Thoracic aorta endothelial cell (primary cell): ENCODE results near the gene CCDC33. TPM values are rescaled to one million over a fixed set of nuclear protein-coding genes. Genes with fewer than 3 reads are reported as not detected.

Experiments
- total RNA-seq: library from RNA; depleted of rRNA; stranded (reverse); fragments of >200 nt; gene quantifications from 2 replicates; pipeline ENCODE4 v1.2.3, GENCODE V29; 2012

CCDC33 gene
- not detected in 2 replicates for total RNA-seq

DNA sequence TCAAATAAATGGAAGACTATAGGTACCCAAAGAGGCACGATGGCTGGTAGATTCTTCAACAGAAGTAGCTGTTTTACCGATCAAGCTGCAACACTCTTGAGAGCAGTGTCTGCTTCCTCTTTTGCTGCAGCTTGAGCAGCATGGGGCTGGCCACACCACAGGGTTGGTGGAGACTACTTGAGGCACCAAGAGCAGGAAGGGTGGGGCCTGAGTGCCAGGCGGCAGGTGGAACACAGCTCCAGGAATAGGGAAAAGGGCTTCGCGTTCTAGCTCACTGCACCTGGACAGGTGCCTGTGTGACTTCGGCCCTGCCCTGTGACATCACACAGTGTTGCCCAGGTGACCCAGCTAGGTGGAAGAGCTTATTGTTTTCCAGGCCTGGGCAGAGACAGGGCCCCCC is at the start of gene CCDC33:
Gene CCDC33, plus strand, starts transcription at position 365 of the 400 bp plus-strand sequence. CDS start 394 bp downstream, outside the sequence.

DNA sequence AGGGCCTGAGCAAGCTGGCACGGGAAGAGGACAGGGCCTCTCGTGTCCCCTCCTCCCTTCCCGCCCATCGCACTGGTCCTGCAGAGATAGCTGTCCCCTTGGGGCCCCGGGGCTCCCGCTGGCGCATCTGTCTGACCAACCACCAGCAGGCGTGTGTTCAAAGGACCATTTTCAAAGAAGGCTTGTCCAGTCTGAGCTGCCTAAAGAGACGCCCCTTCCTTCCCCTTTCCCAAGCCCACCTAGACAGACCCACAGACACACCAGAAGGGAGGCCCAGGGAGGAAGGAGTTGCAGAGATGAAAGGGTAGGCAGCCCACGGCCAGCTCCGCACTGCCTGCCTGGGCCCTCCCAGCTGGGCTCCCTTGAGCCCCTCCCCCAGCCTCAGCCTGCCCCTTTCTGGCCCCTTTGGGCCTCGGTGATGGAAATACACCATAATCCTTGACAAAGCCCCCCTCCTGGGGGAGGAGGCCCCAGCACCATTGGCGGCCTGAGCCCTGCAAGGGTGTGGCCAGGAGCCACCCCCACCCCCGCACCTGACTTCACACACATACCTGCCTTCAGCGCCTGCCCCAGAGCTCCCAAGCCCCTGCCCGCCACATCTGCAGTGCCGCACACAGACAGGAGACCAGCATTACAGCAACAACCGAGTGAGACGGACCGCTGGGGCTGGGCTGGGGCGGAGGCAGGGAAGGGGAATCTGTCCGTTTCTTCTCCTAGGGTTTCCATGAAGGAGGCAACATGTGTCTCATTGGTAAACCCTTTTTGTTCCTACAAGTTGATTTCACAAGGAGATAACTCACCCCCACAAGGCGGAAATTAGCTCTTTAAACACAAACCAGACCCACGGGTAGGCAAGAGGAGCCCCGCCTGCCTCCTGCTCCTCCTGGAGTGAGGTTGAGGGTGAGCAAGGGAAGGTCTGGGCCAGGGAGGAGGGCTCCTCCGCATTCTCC is 33.4 kb upstream of the CCDC33 start, which contains the start of gene STRA6:
Gene STRA6, minus strand, starts transcription at position 336 of the 950 bp plus-strand sequence. CDS start 520 bp downstream, outside the sequence.

DNA sequence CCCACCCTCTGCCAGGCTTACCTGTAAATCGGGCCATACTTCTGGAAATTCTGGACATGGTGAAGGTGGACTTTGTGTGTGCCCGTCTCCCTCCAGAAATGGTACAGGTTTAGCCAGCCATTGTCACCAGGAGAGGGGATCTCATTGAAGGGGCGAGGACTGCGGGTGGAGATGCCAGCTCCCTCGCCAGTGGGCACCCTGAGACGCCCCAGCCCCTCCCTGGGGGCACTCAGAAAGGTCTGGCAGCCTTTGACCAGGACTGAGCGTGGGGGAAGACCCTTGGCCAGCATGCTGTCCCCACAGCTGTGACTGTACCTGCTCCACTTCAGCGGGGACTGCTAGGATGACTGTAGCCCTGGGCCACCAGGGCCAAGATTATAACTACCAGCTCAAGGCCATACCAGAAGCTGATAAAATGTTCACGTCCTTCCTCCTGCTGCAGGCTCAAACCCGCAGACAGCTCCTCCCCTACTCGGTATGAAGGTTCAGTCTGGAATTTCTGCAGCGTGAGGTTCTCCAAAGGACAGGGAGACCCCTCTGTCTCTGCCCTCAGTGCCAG is 131.2 kb downstream of the CCDC33 start, which contains the start of gene CYP11A1:
Gene CYP11A1, minus strand, starts transcription at position 351 of the 559 bp plus-strand sequence. Its CDS starts 61 bp downstream, at position 290.

Other genes with a start within 250 kb of the CCDC33 start
- 9.3 and 10.0 TPM in 2 replicates for gene STOML1, start 244.0 kb upstream of the CCDC33 start, total RNA-seq
- 54.9 and 65.4 TPM in 2 replicates for gene PML, start 241.6 kb upstream of the CCDC33 start, total RNA-seq
- not detected in 2 replicates for gene GOLGA6A, start 153.8 kb upstream of the CCDC33 start, total RNA-seq
- gene ISLR2, start 105.7 kb upstream of the CCDC33 start, total RNA-seq = not detected in 2 replicates
- 0.07 and 0.93 TPM in 2 replicates for gene ISLR, start 62.6 kb upstream of the CCDC33 start, total RNA-seq
- gene STRA6, start 33.5 kb upstream of the CCDC33 start, total RNA-seq = not detected in 2 replicates
- not detected in 2 replicates for gene CYP11A1, start 131.3 kb downstream of the CCDC33 start, total RNA-seq
- gene SEMA7A, start 197.6 kb downstream of the CCDC33 start, total RNA-seq = 0.53 and 1.0 TPM in 2 replicates
- gene UBL7, start 224.8 kb downstream of the CCDC33 start, total RNA-seq = 29.5 and 34.1 TPM in 2 replicates